Lower leg skin (tissue), 3 donors: ENCODE measurements around the gene EHD3.

Experiments
- CTCF ChIP-seq, 3 donors: fragments of 450-650 bp; IDR thresholded peaks; one replicate each; pipeline ENCODE4 v1.5.1; 2016; ENCODE audit warnings: antibody characterized with exemption in 3 of 3, mild to moderate bottlenecking in 3 of 3, moderate library complexity in 2 of 3
- POLR2A ChIP-seq, 2 donors: fragments of 450-650 bp; IDR thresholded peaks; one replicate each; pipeline ENCODE4 v1.6.1; 2016 to 2017; ENCODE audit warnings: antibody characterized with exemption in 2 of 2, mild to moderate bottlenecking in 1 of 2, moderate library complexity in 1 of 2

- TF ChIP-seq CTCF (IDR thresholded peaks at IDR 0.05): no peak
- TF ChIP-seq POLR2A (IDR thresholded peaks at IDR 0.05): no peak
Observed at GRCh38 chr2:31226266-31226665, 7.7 kb upstream of the EHD3 start.
